OCI-LY1 (cell line): ENCODE measurements around the gene FAM133A.

Experiments used
- H2AFZ ChIP-seq: fragments of 200-600 bp; sonication (generic), shearing (Covaris generic); 2 replicates; pipeline ENCODE4 v1.6.0; 2014; ENCODE audit warnings: antibody characterized with exemption, mild to moderate bottlenecking, low read length
- H3F3A ChIP-seq: fragments of 200-600 bp; sonication (generic), shearing (Covaris generic); 2 replicates; pipeline ENCODE4 v1.6.0; 2014; ENCODE audit warnings: mild to moderate bottlenecking, antibody characterized with exemption, low read length, moderate library complexity; ENCODE audit not compliant: insufficient read depth
- H3K27ac ChIP-seq: fragments of 200-600 bp; sonication (generic); 2 replicates; pipeline ENCODE4 v1.5.1; 2014; ENCODE audit warnings: low read length, mixed run types, mild to moderate bottlenecking, low read depth; ENCODE audit not compliant: poor library complexity, severe bottlenecking
- H3K27me3 ChIP-seq: fragments of 200-600 bp; sonication (generic); 2 replicates; pipeline ENCODE4 v1.6.0; 2014; ENCODE audit warnings: antibody characterized with exemption, mild to moderate bottlenecking, low read length, moderate library complexity; ENCODE audit not compliant: insufficient read depth
- H3K36me3 ChIP-seq: fragments of 200-600 bp; sonication (generic); 2 replicates; pipeline ENCODE4 v1.6.1; 2014; ENCODE audit warnings: mild to moderate bottlenecking, antibody characterized with exemption, low read length, moderate library complexity, mixed read lengths; ENCODE audit not compliant: insufficient read depth
- H3K4me1 ChIP-seq: fragments of 200-600 bp; sonication (generic); 2 replicates; pipeline ENCODE4 v1.5.1; 2014; ENCODE audit warnings: mild to moderate bottlenecking, low read length, moderate library complexity; ENCODE audit not compliant: insufficient read depth, severe bottlenecking
- H3K4me2 ChIP-seq: fragments of 200-600 bp; sonication (generic), shearing (Covaris generic); 2 replicates; pipeline ENCODE4 v1.6.1; 2014; ENCODE audit warnings: low read length
- H3K4me3 ChIP-seq: fragments of 200-600 bp; sonication (generic); 2 replicates; pipeline ENCODE4 v1.5.1; 2014; ENCODE audit warnings: low read length, low read depth, mild to moderate bottlenecking, mixed read lengths; ENCODE audit not compliant: poor library complexity, severe bottlenecking
- H3K79me2 ChIP-seq: fragments of 200-600 bp; shearing (Covaris generic); 2 replicates; pipeline ENCODE4 v1.6.1; 2016; ENCODE audit warnings: mixed run types, low read length, mixed read lengths; ENCODE audit not compliant: insufficient read depth
- H3K9ac ChIP-seq: fragments of 200-600 bp; sonication (generic), shearing (Covaris generic); 2 replicates; pipeline ENCODE4 v1.6.1; 2014; ENCODE audit warnings: mild to moderate bottlenecking, low read length, mixed read lengths
- H3K9me2 ChIP-seq: fragments of 200-600 bp; sonication (generic), shearing (Covaris generic); 2 replicates; pipeline ENCODE4 v1.6.1; 2014; ENCODE audit warnings: low read depth, mild to moderate bottlenecking, low read length, mixed read lengths
- H3K9me3 ChIP-seq: fragments of 200-600 bp; shearing (Covaris generic); 2 replicates; pipeline ENCODE4 v1.6.1; 2014; ENCODE audit warnings: low read length, mixed read lengths
- H4K20me1 ChIP-seq: fragments of 200-600 bp; sonication (generic), shearing (Covaris generic); 2 replicates; pipeline ENCODE4 v1.6.0; 2016; ENCODE audit warnings: mild to moderate bottlenecking, low read length; ENCODE audit not compliant: insufficient read depth
- CTCF ChIP-seq: fragments of 200-600 bp; sonication (generic), shearing (Covaris generic); IDR thresholded peaks from 2 replicates; pipeline ENCODE4 v1.5.1; 2017; ENCODE audit warnings: mild to moderate bottlenecking, antibody characterized with exemption, low read length, moderate library complexity, mixed read lengths
- EZH2 ChIP-seq: fragments of 200-600 bp; sonication (generic), shearing (Covaris generic); IDR thresholded peaks from 2 replicates; pipeline ENCODE4 v1.8.0; 2017; ENCODE audit warnings: borderline replicate concordance, mixed run types, mild to moderate bottlenecking, antibody characterized with exemption, low read length, moderate library complexity, mixed read lengths

FAM133A gene

GRCh38 chrX:93703701-93704100 is 29.7 kb downstream of the FAM133A start:
- no peaks in the 10 kb centered on the region for H3K79me2 ChIP-seq

GRCh38 chrX:93711076-93711475 is 37.1 kb downstream of the FAM133A start:
- H3K4me2 ChIP-seq: no peak overlapping the region
- H3K9ac ChIP-seq: no peak overlapping the region
- TF ChIP-seq EZH2: no peak
- TF ChIP-seq CTCF: no peak
- H3F3A ChIP-seq: no peaks in the 10 kb centered on the region
- H3K36me3 ChIP-seq: no peaks in the 10 kb centered on the region
- H3K4me1 ChIP-seq: no peaks in the 10 kb centered on the region
- H3K27me3 ChIP-seq: no peaks in the 10 kb centered on the region
- H3K27ac ChIP-seq: no peak overlapping the region
- H4K20me1 ChIP-seq: no peaks in the 10 kb centered on the region
- no peaks in the 10 kb centered on the region for H3K9me3 ChIP-seq
- no peaks in the 10 kb centered on the region for H3K9me2 ChIP-seq
- no peak overlapping the region for H3K4me3 ChIP-seq
- no peak overlapping the region for H2AFZ ChIP-seq
- H3K79me2 ChIP-seq: no peaks in the 10 kb centered on the region

More at GRCh38 chrX:93703701-93704100, 29.7 kb downstream of the FAM133A start:
- Histone ChIP-seq H3K4me1 (no peaks in the 10 kb centered on the region), H3K9me2 (no peaks in the 10 kb centered on the region), H3K4me3 (no peak overlapping the region), H3K27ac (no peak overlapping the region), H3K9ac (no peak overlapping the region), H3K9me3 (no peaks in the 10 kb centered on the region), H2AFZ (no peak overlapping the region), H3K36me3 (no peaks in the 10 kb centered on the region), H3F3A (no peaks in the 10 kb centered on the region), H4K20me1 (no peaks in the 10 kb centered on the region), H3K4me2 (no peak overlapping the region), H3K27me3 (no peaks in the 10 kb centered on the region)
- TF ChIP-seq CTCF: no peak
- TF ChIP-seq EZH2: no peak

DNA sequence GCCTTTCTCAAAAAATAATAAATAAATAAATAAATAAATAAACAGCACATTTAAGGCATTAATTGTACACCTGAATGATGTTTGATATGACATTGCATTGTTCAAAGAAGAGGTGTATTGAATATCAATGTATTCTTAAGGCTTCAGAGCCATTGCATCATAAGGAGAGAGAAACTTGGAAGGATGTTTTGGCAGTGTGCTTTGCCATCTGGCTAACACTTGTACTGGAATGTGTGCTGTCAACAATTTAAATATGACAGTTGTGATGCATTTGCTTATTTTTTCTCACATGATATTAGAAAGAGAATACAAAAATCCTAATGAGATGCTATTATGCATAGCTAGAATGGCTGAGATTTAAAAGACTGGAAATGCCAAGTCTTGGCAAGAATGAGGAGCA is 67.8 kb downstream of the FAM133A start:
- TF ChIP-seq EZH2: no peak
- TF ChIP-seq CTCF: no peak
- Histone ChIP-seq H2AFZ (no peak overlapping the region), H3K4me1 (no peaks in the 10 kb centered on the region), H3K27ac (no peak overlapping the region), H3K9ac (no peak overlapping the region), H3K9me2 (no peaks in the 10 kb centered on the region), H3K4me3 (no peak overlapping the region), H3K36me3 (no peaks in the 10 kb centered on the region), H3K9me3 (no peaks in the 10 kb centered on the region), H3K79me2 (no peaks in the 10 kb centered on the region), H3K27me3 (no peaks in the 10 kb centered on the region), H4K20me1 (no peaks in the 10 kb centered on the region), H3F3A (no peaks in the 10 kb centered on the region), H3K4me2 (no peak overlapping the region)
